GM18517 (cell line): ENCODE results near the gene CT45A5.
"Not testable (repeated sequence)": the region's sequence is repeated elsewhere in the genome, so short reads cannot be mapped to it uniquely, and the experiment has no call there.

ENCODE experiments used
- ATAC-seq: cut with Tn5 transposase; IDR thresholded peaks from one replicate; pipeline ENCODE4 v1.9.1; 2021; ENCODE audit warnings: mild to moderate bottlenecking, moderate library complexity; ENCODE audit not compliant: unreplicated experiment

CT45A5 gene, protein sequence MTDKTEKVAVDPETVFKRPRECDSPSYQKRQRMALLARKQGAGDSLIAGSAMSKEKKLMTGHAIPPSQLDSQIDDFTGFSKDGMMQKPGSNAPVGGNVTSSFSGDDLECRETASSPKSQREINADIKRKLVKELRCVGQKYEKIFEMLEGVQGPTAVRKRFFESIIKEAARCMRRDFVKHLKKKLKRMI

DNA sequence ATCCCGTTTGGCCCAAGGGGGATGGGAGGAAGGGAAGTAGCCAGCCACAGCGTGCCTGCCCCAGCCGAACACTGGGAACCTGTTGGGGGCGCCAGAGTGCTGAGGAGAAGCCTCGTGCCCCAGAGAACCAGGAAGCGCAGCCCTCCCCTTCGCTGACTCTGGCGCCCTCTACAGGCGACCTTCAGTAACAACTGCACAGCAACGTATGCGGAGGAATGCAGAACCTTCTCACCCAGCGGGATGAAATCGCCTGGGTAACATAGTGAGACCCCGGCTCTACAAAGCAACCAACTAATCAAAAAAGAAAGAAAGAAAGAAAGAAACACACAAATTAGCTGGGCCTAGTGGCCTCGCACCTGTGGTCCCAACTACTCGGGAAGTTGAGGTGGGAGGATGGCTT, at the start of gene CT45A5:
Gene CT45A5 (minus strand): TSS at position 101 of the 400 bp plus-strand sequence. CDS start 3,774 bp downstream, outside the sequence.
- not testable (repeated sequence) for ATAC-seq

DNA sequence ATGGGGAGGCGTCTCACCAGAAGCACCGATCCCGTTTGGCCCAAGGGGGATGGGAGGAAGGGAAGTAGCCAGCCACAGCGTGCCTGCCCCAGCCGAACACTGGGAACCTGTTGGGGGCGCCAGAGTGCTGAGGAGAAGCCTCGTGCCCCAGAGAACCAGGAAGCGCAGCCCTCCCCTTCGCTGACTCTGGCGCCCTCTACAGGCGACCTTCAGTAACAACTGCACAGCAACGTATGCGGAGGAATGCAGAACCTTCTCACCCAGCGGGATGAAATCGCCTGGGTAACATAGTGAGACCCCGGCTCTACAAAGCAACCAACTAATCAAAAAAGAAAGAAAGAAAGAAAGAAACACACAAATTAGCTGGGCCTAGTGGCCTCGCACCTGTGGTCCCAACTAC, 34.6 kb upstream of the CT45A5 start, which contains the start of gene CT45A2:
Gene CT45A2 (minus strand): TSS at position 101 of the 400 bp plus-strand sequence. CDS start 3,747 bp downstream, outside the sequence.
- not testable (repeated sequence) for ATAC-seq

DNA sequence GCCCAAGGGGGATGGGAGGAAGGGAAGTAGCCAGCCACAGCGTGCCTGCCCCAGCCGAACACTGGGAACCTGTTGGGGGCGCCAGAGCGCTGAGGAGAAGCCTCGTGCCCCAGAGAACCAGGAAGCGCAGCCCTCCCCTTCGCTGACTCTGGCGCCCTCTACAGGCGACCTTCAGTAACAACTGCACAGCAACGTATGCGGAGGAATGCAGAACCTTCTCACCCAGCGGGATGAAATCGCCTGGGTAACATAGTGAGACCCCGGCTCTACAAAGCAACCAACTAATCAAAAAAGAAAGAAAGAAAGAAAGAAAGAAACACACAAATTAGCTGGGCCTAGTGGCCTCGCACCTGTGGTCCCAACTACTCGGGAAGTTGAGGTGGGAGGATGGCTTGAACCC, 17.4 kb upstream of the CT45A5 start, which contains the start of gene CT45A6:
Gene CT45A6 (minus strand): TSS at position 101 of the 400 bp plus-strand sequence. CDS start 3,794 bp downstream, outside the sequence.
- ATAC-seq = not testable (repeated sequence)

DNA sequence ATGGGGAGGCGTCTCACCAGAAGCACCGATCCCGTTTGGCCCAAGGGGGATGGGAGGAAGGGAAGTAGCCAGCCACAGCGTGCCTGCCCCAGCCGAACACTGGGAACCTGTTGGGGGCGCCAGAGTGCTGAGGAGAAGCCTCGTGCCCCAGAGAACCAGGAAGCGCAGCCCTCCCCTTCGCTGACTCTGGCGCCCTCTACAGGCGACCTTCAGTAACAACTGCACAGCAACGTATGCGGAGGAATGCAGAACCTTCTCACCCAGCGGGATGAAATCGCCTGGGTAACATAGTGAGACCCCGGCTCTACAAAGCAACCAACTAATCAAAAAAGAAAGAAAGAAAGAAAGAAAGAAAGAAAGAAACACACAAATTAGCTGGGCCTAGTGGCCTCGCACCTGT, 17.2 kb downstream of the CT45A5 start, which contains the start of gene CT45A3:
Gene CT45A3 (minus strand): TSS at position 101 of the 400 bp plus-strand sequence. CDS start 3,747 bp downstream, outside the sequence.
- ATAC-seq = not testable (repeated sequence)

DNA sequence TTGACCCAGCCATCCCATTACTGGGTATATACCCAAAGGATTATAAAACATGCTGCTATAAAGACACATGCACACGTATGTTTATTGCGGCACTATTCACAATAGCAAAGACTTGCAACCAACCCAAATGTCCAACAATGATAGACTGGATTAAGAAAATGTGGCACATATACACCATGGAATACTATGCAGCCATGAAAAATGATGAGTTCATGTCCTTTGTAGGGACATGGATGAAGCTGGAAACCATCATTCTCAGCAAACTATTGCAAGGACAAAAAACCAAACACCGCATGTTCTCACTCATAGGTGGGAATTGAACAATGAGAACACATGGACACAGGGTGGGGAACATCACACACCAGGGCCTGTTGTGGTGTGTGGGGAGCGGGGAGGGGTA, 40.6 kb downstream of the CT45A5 start:
- not testable (repeated sequence) for ATAC-seq

DNA sequence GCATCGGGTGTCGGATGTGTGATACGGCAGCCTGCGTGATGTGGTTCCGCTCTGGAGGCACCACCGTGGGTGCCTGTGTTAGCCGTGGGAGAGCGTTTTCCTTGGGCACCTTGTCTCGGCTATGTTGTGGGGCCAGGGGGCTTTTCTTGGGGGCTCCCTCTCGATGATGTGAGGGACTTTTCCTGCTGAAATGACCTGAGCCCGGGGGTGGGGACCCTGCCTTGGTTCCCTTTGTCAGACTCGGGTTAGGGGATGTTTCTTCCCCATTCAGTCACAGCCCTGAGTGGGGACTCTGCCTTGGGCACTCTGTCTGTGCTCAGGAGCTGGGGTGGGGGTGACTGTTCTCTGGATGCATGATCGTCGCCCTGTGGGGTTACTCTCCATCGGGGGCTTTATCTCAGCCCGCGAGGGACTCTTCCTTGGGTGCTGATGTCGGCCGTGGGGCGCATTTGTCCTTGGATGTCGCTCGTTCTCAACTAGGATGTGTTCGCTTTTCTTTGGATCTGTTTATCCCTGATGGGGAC, 44.0 kb downstream of the CT45A5 start:
- ATAC-seq = no peak

DNA sequence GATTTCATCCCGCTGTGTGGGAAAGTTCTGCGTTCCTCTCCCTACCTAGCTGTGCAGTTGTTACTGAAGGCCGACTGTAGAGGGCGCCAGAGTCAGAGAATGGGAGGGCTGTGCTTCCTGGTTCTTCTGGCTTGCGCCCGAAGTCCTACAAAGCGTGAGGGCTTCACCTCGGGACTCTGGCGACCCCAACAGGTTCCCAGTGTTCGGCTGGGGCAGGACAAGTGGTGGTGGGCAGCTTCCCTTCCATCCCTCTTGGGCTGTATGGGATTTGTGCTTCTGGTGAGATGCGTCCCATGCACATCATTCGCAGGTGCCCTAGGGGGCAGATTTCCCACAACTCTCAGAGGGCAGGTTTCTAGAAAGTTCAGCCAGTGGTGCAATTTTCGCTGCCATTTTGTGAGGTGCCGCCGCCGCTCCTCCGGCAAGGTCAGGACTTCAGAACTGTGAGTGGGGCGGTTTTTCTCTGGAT, 44.6 kb downstream of the CT45A5 start:
- ATAC-seq = peak; percentile 60

DNA sequence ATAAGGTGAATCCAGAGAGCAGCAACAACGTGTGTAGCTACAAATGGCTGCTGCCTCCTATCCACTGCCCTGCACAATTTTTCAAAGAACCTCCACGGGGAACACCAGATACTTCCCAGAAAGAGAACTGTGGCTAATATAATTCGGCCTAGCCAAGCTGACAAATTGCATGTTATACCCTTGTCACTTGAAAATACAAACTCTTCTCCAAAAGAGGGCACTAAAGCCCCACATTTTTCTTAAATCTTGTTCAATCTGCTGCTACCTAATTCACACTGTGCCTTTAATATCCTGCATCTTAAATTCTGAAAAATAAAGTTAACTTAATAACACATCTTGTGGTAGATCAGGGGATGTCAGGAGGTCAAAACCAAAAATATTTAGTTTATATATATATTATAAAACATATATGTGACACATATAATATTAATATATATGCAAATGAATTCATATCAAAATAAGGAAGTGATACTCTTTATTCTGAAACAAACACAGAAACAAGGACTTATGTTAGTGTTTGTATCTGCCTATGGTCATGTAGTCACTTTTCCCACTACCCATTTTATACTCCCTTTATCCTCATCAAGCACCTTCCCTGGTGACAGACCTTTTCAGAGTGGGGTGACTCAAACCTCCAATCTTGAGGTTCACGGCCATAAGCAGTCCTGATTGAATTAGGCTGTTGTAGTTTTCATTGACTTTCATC, 47.8 kb downstream of the CT45A5 start:
- no peak for ATAC-seq

DNA sequence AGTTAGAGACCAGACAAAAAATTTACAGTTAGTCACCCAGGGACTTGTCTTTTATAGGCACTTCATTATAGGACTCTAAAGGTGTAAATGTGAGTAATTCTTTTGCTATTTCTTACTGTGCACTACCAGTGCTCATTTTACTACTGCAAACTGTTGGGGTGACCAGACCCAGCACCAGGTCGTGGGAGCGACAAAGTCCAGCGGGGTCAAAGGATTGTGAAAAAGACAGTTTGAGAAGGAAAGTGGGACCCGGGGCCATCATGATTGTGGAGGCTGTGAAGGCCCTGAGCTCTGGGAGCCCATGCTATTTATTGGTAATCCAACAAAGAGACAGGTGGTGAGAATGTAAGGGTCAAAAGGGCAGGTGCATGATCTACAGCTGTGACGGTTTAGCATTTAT, 50.6 kb downstream of the CT45A5 start:
- ATAC-seq = not testable (repeated sequence)
